Measurements from ENCODE around the gene SORBS2.
A peak's percentile ranks its signal among the peaks of the same experiment; 100 is the strongest.
"Not testable (repeated sequence)": the region's sequence is repeated elsewhere in the genome, so short reads cannot be mapped to it uniquely, and the experiment has no call there.

SORBS2 gene

GRCh38 chr4:185559915-185560281 lies 252.1 kb downstream of the SORBS2 start:
- peak; percentile 88 for DNase-seq (ENCODE audit: low read depth, low spot score)

- DNase-seq (ENCODE audit: low read depth, low spot score) = not testable (repeated sequence)
Measured at GRCh38 chr4:185559251-185559914, 252.6 kb downstream of the SORBS2 start.

GRCh38 chr4:185554365-185555126 lies 257.4 kb downstream of the SORBS2 start:
- no peak for DNase-seq (ENCODE audit: low read depth, low spot score)

GRCh38 chr4:185552254-185552653 lies 259.7 kb downstream of the SORBS2 start:
- no peak for DNase-seq (ENCODE audit: low read depth, low spot score)

GRCh38 chr4:185550933-185551332 lies 261.1 kb downstream of the SORBS2 start:
- DNase-seq (ENCODE audit: low read depth, low spot score) = no peak

GRCh38 chr4:185549095-185549639 lies 262.8 kb downstream of the SORBS2 start:
- DNase-seq (ENCODE audit: low read depth, low spot score) = no peak

- no peak for DNase-seq (ENCODE audit: low read depth, low spot score)
Measured at GRCh38 chr4:185548587-185548986, 263.4 kb downstream of the SORBS2 start.

GRCh38 chr4:185546335-185546734 lies 265.7 kb downstream of the SORBS2 start:
- no peak for DNase-seq (ENCODE audit: low read depth, low spot score)

- no peak for DNase-seq (ENCODE audit: low read depth, low spot score)
Measured at GRCh38 chr4:185542626-185543315, 269.2 kb downstream of the SORBS2 start.

GRCh38 chr4:185541251-185541727 lies 270.7 kb downstream of the SORBS2 start:
- no peak for DNase-seq (ENCODE audit: low read depth, low spot score)

- no peak for DNase-seq (ENCODE audit: low read depth, low spot score)
Measured at GRCh38 chr4:185540487-185541120, 271.4 kb downstream of the SORBS2 start.

GRCh38 chr4:185540040-185540439 lies 272.0 kb downstream of the SORBS2 start:
- DNase-seq (ENCODE audit: low read depth, low spot score) = no peak

- no peak for DNase-seq (ENCODE audit: low read depth, low spot score)
Measured at GRCh38 chr4:185538806-185539205, 273.2 kb downstream of the SORBS2 start.

- no peak for DNase-seq (ENCODE audit: low read depth, low spot score)
Measured at GRCh38 chr4:185536411-185536709, 275.6 kb downstream of the SORBS2 start.

- no peak for DNase-seq (ENCODE audit: low read depth, low spot score)
Measured at GRCh38 chr4:185535612-185536410, 276.2 kb downstream of the SORBS2 start.

Data from ELF-1 (cell line).